GM08714 (cell line): ENCODE measurements around the gene BANP.
"Not testable (repeated sequence)": the region's sequence is repeated elsewhere in the genome, so short reads cannot be mapped to it uniquely, and the experiment has no call there.

Experiments used
- H3K4me3 ChIP-seq: fragments of 200-500 bp; sonication (Bioruptor generic); 2 replicates; pipeline ENCODE4 v1.5.1; 2014; ENCODE audit warnings: mild to moderate bottlenecking, low read length, inconsistent platforms
- ZNF274 ChIP-seq: IDR thresholded peaks from 2 replicates; pipeline ENCODE4 v1.6.1; 2012; ENCODE audit warnings: mild to moderate bottlenecking, low read depth, low read length

Gene BANP

DNA sequence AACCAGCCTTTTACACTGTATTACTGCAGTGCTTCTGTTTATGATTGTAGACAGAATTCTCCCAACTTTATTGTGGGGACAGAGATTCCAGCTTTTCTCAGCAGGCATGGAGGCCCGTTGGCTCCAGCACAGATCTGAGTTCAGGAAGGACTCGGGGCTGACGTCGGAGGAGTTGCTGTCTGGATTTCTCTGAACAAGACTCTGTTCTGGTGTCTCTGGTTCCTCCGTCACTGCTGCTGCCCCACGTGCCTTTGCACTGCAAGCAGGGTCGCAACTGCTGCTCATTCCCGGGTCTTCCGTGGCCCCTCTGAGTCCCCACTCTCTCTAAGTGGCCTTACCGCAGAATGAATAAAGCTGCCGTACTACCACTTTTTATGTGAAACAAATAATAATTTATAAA is 88.4 kb downstream of the BANP start:
- TF ChIP-seq ZNF274: no peak
- H3K4me3 ChIP-seq: no peak overlapping the region

DNA sequence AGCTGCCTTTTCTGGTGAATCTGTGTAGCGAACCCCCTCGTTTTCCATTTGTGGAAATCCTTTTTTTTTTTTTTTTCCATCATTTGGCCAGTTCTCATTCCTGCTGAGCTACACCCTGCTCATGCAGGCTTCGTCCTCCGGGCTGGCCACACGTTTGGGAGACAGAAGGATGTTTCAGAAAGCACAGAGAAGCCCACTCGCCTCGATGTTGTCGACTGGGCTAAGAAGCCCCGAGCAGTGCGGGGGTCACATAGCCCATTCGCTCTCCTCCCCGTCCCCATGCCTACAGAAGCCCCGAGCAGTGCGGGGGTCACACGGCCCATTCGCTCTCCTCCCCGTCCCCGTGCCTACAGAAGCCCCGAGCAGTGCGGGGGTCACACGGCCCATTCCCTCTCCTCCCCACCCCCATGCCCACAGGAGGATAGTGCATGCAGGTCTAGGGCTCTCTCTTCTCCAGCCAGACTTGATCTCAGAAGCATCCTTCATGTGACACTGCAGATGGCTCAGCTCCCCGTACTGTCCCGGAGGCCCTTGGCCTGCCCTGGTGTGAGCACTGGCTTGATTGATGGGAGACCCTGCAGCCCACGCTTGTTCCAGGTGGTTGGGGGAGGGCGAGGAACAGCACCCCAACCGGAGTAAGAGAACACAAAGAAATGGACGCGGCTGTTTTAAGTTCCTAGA is 89.1 kb downstream of the BANP start:
- not testable (repeated sequence) for H3K4me3 ChIP-seq

DNA sequence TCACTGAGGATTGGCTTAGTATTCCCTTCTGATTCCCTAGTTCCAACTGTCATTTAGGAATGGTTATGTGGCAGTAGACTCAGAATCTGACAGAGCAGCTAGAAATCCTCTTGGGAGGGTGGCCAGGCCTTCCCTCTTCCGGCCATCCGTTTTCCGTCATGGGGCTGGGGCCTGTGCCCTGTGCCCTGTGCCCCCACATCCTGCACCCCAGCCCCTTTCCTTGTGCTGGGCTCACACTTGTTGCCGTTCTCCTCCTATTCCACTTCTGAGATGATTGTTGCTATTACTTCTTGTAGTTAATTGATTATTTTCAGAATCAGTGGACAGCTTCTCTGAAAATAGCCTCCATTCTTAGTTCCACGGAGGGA is 89.6 kb downstream of the BANP start:
- H3K4me3 ChIP-seq: not testable (repeated sequence)

DNA sequence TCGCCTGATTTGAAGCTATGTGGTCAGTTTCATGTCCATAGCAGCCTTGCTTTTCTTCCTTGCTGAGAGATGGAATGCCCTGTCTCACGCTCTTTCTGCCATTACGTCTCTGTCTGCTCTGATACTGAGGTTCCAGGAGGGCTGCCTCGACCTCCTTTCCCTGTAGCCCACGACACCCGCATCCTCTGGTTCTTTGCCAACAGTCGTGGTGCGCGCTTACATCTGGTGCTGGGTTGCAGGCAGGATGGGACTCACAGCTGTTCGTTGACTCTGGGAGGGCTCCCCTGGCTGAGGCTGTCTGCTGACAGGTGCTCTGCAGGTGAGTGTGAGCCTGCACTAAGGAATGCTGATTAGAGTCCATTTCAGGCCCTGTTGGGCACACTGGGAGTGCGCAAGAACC is 90.3 kb downstream of the BANP start:
- not testable (repeated sequence) for H3K4me3 ChIP-seq

DNA sequence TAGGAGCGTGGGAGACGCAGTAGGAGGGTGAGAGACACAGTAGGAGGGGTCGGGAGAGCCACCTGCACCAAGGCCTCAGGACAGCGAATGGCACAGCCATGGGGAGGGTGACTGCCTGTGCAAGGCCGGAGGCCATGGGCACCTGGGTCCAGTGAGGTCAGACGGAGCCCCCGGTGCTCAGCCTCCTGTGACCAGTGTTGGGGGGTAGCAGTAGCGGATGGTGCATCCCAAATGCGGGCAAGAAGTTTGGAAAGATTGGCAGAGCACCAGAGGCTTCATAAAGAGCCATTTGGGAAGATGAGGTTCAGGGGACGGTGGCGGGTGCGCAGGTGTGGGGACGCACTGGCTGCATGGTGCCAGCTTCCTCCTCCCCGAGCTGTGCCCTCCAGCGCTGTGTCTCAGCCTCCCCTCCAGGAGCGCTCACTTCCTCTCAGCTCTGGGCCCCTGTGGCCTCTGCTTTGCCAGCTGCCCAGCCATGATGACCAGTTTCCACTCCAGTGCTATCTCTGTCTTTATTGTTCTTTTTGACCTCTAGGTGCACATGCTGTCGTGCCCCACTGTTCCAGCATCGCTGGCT is 90.8 kb downstream of the BANP start:
- not testable (repeated sequence) for H3K4me3 ChIP-seq

DNA sequence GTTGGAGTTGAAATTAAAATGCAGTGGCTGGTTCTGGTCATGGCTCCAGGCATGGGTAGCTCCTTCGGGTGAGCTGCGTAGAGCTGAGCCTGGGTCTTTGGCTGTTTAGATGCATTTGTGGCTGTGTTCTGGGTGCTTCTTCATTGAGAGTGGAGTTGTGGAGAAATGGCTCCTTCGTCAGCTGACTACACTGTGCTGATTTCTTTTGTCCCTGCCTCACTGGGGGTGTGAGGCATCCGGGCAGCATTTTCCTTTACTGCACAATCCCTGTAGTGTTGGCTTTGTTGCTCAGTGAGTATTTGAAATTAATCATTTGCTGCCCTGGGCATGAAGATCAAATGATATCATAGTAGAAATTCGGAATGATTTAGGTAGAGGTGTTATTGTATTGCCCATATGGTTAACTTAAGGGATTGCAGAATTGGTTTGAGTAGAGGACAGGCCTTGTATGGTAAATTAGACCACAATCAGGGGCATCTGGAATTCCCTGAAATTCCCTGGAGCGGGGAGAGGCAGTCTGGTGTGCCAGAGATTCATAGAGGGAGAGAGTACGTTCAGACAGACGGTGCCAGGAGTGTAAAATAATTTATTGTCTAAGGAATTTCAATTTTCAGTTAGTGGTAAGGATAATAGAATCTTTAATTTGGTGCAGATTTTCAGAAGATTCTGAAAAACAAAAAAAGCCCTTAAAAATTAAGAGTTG is 92.1 kb downstream of the BANP start:
- not testable (repeated sequence) for H3K4me3 ChIP-seq

DNA sequence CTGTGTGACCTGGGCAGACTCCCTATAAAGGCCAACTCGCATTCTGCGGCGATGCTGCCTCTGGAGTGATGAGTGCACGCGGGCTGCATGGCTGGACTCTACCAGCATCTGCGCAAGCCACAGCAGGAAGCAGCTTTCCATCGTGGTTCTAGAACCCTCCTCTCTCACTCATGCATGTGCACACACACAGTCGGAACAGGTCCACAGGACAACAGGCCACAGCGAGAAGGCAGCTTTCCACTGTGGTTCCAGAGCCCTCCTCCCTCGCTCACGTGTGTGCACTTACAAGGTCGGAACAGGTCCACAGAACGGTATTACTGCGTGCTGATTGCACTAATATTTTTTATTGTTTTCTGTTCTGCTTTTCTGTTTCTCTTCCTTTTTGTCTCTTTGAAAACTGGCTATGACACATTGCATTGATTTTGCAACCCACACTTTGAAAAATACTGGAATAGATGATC is 92.9 kb downstream of the BANP start:
- H3K4me3 ChIP-seq: not testable (repeated sequence)

DNA sequence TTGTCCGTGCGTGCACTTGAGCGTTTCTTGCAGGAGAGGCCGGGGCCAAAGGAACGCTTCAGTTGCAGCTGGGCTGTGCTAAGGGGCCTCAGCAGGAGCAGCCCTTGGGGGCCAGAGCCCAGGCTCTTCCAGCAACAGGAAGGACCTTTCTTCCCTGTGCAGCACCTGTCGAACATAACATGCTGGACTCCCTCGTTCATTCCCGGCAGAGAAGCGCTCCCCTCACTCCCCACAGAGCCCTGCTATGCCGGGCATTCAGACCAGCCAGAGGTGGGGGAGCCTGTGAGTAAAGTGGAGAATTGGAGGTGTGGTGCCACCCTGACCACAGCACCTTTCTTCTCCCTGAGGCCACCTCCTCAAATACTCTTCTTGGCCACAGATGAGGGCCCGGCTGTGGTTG is 94.1 kb downstream of the BANP start:
- not testable (repeated sequence) for H3K4me3 ChIP-seq

DNA sequence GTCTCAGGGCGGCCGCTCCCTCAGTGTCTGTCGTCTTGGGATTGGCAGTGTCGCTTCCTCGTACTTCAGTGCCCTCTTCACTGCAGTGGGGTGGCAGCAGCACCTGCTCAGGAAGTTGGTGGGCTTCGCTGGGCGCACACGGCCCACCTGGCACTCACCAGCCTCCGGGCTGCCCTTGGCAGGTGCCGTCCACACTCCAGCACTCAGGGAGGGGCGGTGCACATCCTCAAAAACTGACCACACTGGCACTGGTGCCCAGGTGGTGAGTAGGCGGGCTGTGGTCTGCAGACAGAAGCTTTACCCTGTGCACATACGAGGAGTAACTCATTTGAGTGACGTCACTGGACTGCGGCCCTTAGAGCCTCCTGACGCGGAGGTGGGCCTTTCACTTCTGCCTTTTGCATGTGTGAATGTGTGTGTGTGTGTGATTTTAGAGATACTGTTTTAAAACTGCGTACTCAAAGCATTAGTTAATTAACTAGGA is 94.6 kb downstream of the BANP start:
- H3K4me3 ChIP-seq: no peak overlapping the region

DNA sequence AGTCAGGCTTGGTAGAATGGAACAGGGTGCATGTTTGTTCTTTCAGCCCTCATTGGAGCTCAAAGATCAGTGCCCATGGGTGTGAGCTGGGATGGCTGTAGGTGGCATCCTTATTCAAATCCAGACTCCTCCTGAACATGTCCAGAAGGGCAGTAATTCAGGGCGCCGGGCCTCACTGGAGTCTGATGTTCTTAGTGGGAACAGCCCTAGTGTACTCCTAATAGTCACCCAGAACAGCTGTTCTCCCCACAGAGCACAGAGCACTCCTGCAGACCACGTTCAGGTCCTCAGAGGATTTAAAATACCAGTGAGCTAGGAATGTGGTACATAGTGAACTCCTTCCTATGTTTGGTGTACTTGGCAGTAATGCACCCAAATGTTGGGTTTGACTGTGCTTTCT is 96.2 kb downstream of the BANP start:
- TF ChIP-seq ZNF274: no peak
- H3K4me3 ChIP-seq: no peak overlapping the region

More for the DNA sequence above, 94.6 kb downstream of the BANP start:
- no peak for TF ChIP-seq ZNF274

DNA sequence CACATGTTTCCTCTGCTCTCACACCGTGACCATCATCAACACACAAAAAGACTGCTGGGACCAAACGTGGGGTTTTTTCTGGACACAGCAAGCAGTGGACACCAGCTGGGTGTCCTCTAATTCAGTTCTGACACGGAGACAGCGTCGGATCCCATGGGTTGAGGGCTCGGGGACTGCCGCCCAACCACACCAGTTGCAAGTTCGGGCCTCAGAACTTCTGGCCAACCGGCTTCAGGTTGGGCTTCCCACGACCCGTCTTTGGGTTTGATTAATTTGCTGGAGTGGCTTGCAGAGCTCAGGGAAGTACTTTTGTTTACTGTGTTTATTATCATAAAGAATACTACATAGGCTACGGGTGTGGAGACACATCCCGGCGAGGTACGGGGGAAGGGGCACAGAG is 97.8 kb downstream of the BANP start:
- TF ChIP-seq ZNF274: no peak

DNA sequence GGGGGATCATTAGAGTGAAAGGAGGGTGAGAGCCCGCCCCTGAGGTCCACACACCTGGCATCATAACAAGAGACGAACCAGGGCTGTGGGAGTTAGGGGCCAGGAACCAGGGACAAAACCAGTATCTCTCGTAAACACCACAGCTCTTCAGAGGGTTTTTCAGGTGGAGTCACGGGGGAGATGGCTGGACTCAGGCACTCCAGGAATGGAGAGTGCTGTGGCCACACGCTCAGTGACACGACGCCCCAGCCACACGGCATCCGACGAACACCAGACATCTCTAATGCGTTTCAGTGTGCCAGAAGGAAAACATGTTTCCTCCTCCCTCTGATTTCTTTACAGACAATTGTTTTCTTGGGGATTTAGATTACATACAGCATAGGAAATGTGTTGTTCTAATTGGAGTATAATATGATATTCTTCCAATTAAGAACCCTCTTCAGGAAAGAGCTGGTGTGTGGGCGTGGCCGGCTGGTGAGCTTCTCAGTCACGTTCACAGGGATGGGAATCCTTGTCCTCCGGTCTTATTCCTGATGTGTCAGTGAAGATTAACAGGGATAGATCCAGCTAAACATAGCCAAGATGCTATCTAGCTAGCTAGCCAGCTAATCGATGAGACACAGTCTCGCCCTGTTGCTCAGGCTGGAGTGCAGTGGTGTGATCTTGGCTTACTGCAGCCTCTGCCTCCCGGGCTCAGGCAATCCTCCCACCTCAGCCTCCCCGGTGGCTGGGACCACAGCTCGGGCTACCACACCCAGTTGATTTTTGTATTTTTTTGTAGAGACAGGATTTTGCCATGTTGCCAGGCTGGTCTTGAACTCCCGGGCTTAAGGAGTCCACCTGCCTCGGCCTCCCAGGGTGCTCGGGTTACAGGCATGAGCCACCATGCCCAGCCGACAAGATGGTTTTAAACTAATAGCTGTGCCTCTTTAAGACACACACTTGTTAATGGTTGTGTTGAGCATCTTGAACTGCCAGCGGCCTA is 98.6 kb downstream of the BANP start:
- no peak for TF ChIP-seq ZNF274
- H3K4me3 ChIP-seq: no peak overlapping the region

More for the DNA sequence above, 97.8 kb downstream of the BANP start:
- H3K4me3 ChIP-seq: no peak overlapping the region

DNA sequence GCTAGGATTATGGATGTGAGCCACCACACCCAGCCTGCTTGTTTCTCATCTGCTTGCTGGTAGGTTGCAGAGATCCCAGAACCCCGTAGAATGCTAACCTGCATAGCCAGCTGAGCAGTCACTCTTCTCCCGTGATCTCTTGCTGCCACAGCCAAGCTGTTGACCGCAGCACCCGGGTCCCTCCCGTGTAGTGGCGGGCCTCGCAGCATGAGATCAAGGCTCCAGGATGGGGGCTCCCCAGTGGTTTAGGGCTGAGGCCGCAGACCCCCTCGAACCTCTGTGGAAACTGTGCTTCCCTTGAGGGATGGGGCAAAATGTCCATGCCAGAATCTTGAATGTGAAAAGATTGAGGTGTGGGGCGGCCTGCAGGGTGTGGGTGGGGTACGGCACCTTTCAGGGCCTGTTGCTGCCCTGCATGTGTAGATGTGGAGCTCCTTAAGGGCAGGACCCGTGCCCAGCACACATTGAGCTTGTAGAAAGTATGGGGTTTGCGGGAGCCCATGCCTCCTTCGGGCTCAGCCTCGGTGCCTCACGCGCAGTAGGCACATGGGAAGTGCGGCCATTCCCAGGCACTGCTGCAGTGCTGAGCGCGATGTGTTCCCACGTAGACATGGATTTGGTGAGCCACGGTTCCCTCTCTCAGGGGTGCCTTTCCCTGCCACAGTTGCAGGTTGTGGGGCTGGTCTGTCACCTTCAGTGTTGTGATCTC is 99.9 kb downstream of the BANP start:
- no peak overlapping the region for H3K4me3 ChIP-seq
- TF ChIP-seq ZNF274: no peak

DNA sequence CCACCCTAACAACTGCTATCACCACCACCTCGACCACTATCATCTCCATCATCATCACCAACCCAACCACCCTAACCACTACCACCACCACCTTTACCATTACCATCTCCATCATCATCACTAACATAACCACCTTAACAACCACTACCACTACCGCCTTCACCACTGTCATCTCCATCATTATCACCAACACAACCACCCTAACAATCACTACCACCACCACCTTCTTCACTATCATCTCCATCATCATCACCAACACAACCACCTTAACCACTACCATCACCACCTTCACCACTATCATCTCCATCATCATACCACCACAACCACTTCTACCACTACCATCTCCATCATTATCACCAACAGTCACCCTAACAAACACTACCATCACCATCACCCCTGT is 101.4 kb downstream of the BANP start:
- no peak for TF ChIP-seq ZNF274
- H3K4me3 ChIP-seq: no peak overlapping the region

DNA sequence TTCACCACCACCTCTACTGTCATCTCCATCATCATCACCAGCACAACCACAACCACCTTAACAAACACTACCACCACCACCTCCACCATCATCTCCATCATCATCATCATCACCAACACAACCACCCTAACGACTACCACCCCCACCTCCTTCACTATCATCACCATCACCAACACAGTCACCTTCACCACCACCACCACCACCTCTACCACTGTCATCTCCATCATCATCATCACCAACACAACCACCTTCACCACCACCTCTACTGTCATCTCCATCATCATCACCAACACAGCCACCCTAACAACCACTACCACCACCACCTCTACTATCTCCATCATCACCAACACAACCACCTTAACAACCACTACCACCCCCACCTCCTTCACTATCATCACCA is 102.2 kb downstream of the BANP start:
- not testable (repeated sequence) for H3K4me3 ChIP-seq
